ENCODE results near the gene PKP4. TPM values are rescaled to one million over a fixed set of nuclear protein-coding genes. Genes with fewer than 3 reads are reported as not detected.

PKP4 gene
- total and polyA plus RNA-seq, 2 of the 8 experiments (the other 6 are each of a cell fraction or from before 2014, with no cell fraction given) = 48.2 to 88.0 TPM

DNA sequence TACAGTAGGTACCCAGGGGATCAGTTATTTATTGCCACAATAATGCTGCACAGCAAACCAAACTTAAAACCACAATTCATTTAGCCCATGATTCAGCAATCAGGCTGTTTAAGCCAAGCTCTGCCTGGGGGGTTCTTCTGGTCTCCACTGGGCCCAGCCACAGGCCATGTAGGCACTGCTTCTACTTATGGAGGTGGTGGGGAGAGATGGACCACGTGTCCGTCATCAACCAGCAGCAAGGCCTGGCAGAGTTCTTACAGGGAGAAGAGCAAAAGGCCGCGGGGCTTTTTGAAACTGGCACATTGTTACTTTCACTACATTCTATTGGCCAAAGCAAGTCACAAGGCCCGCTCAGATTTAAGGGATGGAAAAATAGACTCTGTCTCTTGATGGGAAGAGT lies 262.1 kb downstream of the PKP4 start:
- no peak overlapping the region for H3K27ac ChIP-seq (ENCODE audit: low read depth, low read length)
- 94% methylated on average over 5 of the region's 5 CpGs; no CpG with 5 or more reads in 1 of the 2 experiments for WGBS, 2 experiments (ENCODE audit: extremely low coverage in 1 of 2, insufficient coverage in 1 of 2, insufficient read length in 1 of 2, insufficient replicate concordance in 2 of 2, low coverage in 1 of 2, low lambda C conversion rate in 2 of 2, missing lambda C conversion rate in 1 of 2)
- CTCF ChIA-PET (ENCODE audit: partially characterized antibody) = interaction anchor here (0.8 to 3.5 kb wide), 4 partner anchors 10 to 606 kb away, joined by 3 to 22 read pairs (median 18); no protein-coding TSS in a partner anchor

More for the DNA sequence above, 262.1 kb downstream of the PKP4 start:
- Histone ChIP-seq H4K91ac (replicated peaks; ENCODE audit: insufficient read length, low read length) (no peak overlapping the region), H4K8ac (ENCODE audit: extremely low read depth, insufficient read depth, low read length) (no peak overlapping the region), H3K36me3 (ENCODE audit: control insufficient read depth in 2 of 4, insufficient read depth in 4 of 4, low read length in 3 of 4) (no peaks in the 10 kb centered on the region), H2BK20ac (ENCODE audit: low read length) (no peak overlapping the region), H3K4me2 (ENCODE audit: insufficient read depth in 1 of 2, low read depth in 2 of 2, low read length in 2 of 2) (no peak overlapping the region), H3K23me2 (ENCODE audit: low read depth, low read length) (no peaks in the 10 kb centered on the region), H3K9me3 (ENCODE audit: insufficient read depth in 2 of 2, low read depth in 1 of 2, low read length in 1 of 2) (no peaks in the 10 kb centered on the region), H2BK12ac (ENCODE audit: low read depth, low read length) (no peak overlapping the region), H3K4me1 (replicated peaks in 1 of 4; ENCODE audit: control insufficient read depth in 3 of 4, insufficient read depth in 4 of 4, low read length in 3 of 4) (no peaks in the 10 kb centered on the region; a peak in 1 of 7 replicates), H2AFZ (ENCODE audit: low read length) (no peak overlapping the region), H2BK15ac (ENCODE audit: low read length) (no peak overlapping the region), H3K23ac (ENCODE audit: insufficient read length) (no peak overlapping the region), H3K27me3 (replicated peaks in 1 of 4; ENCODE audit: control insufficient read depth in 3 of 4, extremely low read depth in 1 of 4, insufficient read depth in 3 of 4, low read length in 3 of 4) (no peaks in the 10 kb centered on the region), H3K18ac (ENCODE audit: extremely low read depth, low read length) (no peak overlapping the region), H3K4me3 (ENCODE audit: extremely low read depth in 1 of 4, insufficient read depth in 2 of 4, low read depth in 3 of 4, low read length in 4 of 4) (no peak overlapping the region), H2BK120ac (replicated peaks; ENCODE audit: low read depth, low read length) (no peak overlapping the region), H4K5ac (ENCODE audit: insufficient read length, low read depth, low read length) (no peak overlapping the region), H2AK5ac (ENCODE audit: low read depth, low read length) (no peak overlapping the region), H3K9ac (replicated peaks in 1 of 4; ENCODE audit: extremely low read depth in 1 of 4, low read depth in 3 of 4, low read length in 3 of 4) (no peak overlapping the region; a peak in 1 of 7 replicates), H3K4ac (replicated peaks; ENCODE audit: insufficient read length, low read depth, low read length) (no peak overlapping the region), H4K20me1 (replicated peaks in 1 of 2; ENCODE audit: control insufficient read depth in 1 of 2, insufficient read depth in 2 of 2, low read length in 2 of 2) (no peaks in the 10 kb centered on the region), H3K14ac (ENCODE audit: insufficient read length) (no peak overlapping the region), H3K79me2 (ENCODE audit: control insufficient read depth in 1 of 2, insufficient read depth in 2 of 2, low read length in 2 of 2) (no peaks in the 10 kb centered on the region), H2BK5ac (ENCODE audit: low read depth, low read length) (no peak overlapping the region), H3K79me1 (ENCODE audit: low read depth, low read length) (no peaks in the 10 kb centered on the region), H3K56ac (replicated peaks; ENCODE audit: insufficient read length, low read depth, low read length) (no peak overlapping the region)
- no peak for FAIRE-seq
- TF ChIP-seq POLR2AphosphoS5 (IDR thresholded peaks at IDR 0.05; ENCODE audit: low read depth, low read length) (no peak), KDM5A (IDR thresholded peaks at IDR 0.05; ENCODE audit: low read length) (no peak), RBBP5 (IDR thresholded peaks at IDR 0.05; ENCODE audit: borderline replicate concordance, low read depth, low read length) (no peak), POLR2A (IDR thresholded peaks at IDR 0.05; ENCODE audit: control extremely low read depth in 1 of 2, low read depth in 2 of 2, low read length in 2 of 2) (no peak), EGR1 (IDR thresholded peaks at IDR 0.05; ENCODE audit: borderline replicate concordance, low read depth, low read length) (no peak), GTF2F1 (IDR thresholded peaks at IDR 0.05; ENCODE audit: borderline replicate concordance, low read depth, low read length) (no peak), SP2 (IDR thresholded peaks at IDR 0.05; ENCODE audit: low read length) (no peak), KDM1A (IDR thresholded peaks at IDR 0.05; ENCODE audit: borderline replicate concordance, low read length) (no peak), TBP (IDR thresholded peaks at IDR 0.05; ENCODE audit: low read depth, low read length) (no peak), SP1 (IDR thresholded peaks at IDR 0.05; ENCODE audit: low read depth, low read length) (no peak), YY1 (IDR thresholded peaks at IDR 0.05; ENCODE audit: low read depth, low read length) (no peak), BCL11A (IDR thresholded peaks at IDR 0.05; ENCODE audit: low read depth in 2 of 2, low read length in 2 of 2) (no peak), KDM4A (IDR thresholded peaks at IDR 0.05; ENCODE audit: low read depth, low read length, severe bottlenecking) (no peak), CBX5 (IDR thresholded peaks at IDR 0.05; ENCODE audit: low read depth, low read length) (no peak), JUN (IDR thresholded peaks at IDR 0.05; ENCODE audit: low read depth, low read length) (no peak), CTBP2 (IDR thresholded peaks at IDR 0.05; ENCODE audit: borderline replicate concordance, insufficient read depth, insufficient read length, low read length) (no peak)
- POLR2A ChIA-PET (ENCODE audit: partially characterized antibody) = no interaction called here
- DNase-seq (ENCODE audit: low read depth in 1 of 2, low spot score in 2 of 2) = no peak
